B cell (primary cell): ENCODE measurements around the gene TARS2. TPM values are rescaled to one million over a fixed set of nuclear protein-coding genes. Genes with fewer than 3 reads are reported as not detected.

Experiments
- ATAC-seq: fragments of 200-7000 bp; cut with Tn5 transposase; one replicate; pipeline ENCODE4 v1.10.0; 2021; ENCODE audit warnings: low read depth, mild to moderate bottlenecking, moderate number of reproducible peaks, moderate library complexity
- CTCF ChIA-PET: fragments of 350-600 bp; sonication (Branson Sonifier 250); formaldehyde crosslinking; loops from one replicate; lab custom pipeline; 2021; ENCODE audit warnings: antibody characterized with exemption, inconsistent platforms; lab: Charles Lee
- POLR2A ChIA-PET: fragments of 350-600 bp; sonication (Branson Sonifier 250); formaldehyde crosslinking; loops from one replicate; lab custom pipeline; 2021; ENCODE audit warnings: antibody characterized with exemption; lab: Charles Lee
- DNase-seq: peaks from one replicate; pipeline ENCODE4 v3.0.0; 2013
- H2AFZ ChIP-seq: 2 replicates; pipeline ENCODE4 v1.6.1; 2012; ENCODE audit warnings: mild to moderate bottlenecking, low read depth, low read length; ENCODE audit not compliant: insufficient read depth, poor library complexity, severe bottlenecking
- H3K27ac ChIP-seq, 2 donors: 1 replicate in 1 of 2; 2 replicates in 1 of 2; pipeline ENCODE4 v1.5.1; 2012 to 2013; ENCODE audit warnings: low read length in 2 of 2, mild to moderate bottlenecking in 2 of 2, moderate library complexity in 1 of 2
- H3K27me3 ChIP-seq, 4 experiments: fragments of 200-600 bp in 1 of 4; sonication (generic) in 1 of 4; replicated peaks in 1 of 4; 1 replicate in 2 of 4; 2 replicates in 2 of 4; pipeline versions ENCODE4 v1.6.1 to v1.7.0; 2013 to 2016; ENCODE audit warnings: low read length in 3 of 4, mild to moderate bottlenecking in 2 of 4, mixed read lengths in 1 of 4, moderate library complexity in 1 of 4; ENCODE audit not compliant: insufficient read depth in 4 of 4, control insufficient read depth in 3 of 4; ENCODE audit errors: control extremely low read depth in 1 of 4
- H3K36me3 ChIP-seq, 2 experiments: replicated peaks in 1 of 2; 1 replicate in 1 of 2; 2 replicates in 1 of 2; pipeline versions ENCODE4 v1.6.1 to v1.7.1; 2013; ENCODE audit warnings: low read length in 1 of 2; ENCODE audit not compliant: insufficient read depth in 2 of 2, control insufficient read depth in 1 of 2; ENCODE audit errors: control extremely low read depth in 1 of 2, extremely low read depth in 1 of 2
- H3K4me1 ChIP-seq, 2 donors: fragments of 200-600 bp in 1 of 2; sonication (generic) in 1 of 2; 1 replicate in 1 of 2; 2 replicates in 1 of 2; pipeline versions ENCODE4 v1.5.1 to v1.6.1; 2013 to 2017; ENCODE audit warnings: low read length in 2 of 2; ENCODE audit not compliant: control insufficient read depth in 2 of 2, insufficient read depth in 2 of 2
- H3K4me2 ChIP-seq: replicated peaks from 2 replicates; pipeline ENCODE3; 2012; ENCODE audit warnings: mild to moderate bottlenecking, low read depth, low read length; ENCODE audit not compliant: poor library complexity, severe bottlenecking
- H3K4me3 ChIP-seq, 5 experiments: fragments of 200-600 bp in 1 of 5; sonication (generic) in 1 of 5; 1 replicate in 3 of 5; 2 replicates in 2 of 5; pipeline versions ENCODE4 v1.5.1 to v1.7.0; 2011 to 2016; ENCODE audit warnings: low read length in 4 of 5, mild to moderate bottlenecking in 4 of 5, low read depth in 2 of 5, control low read depth in 1 of 5, moderate library complexity in 1 of 5; ENCODE audit not compliant: insufficient read depth in 1 of 5; ENCODE audit errors: control extremely low read depth in 1 of 5, extremely low read depth in 1 of 5
- H3K79me2 ChIP-seq: fragments of 200-600 bp; sonication (generic); one replicate; pipeline ENCODE4 v1.6.0; 2016; ENCODE audit warnings: low read length; ENCODE audit not compliant: control insufficient read depth, insufficient read depth
- H3K9ac ChIP-seq: fragments of 200-600 bp; sonication (generic); 2 replicates; pipeline ENCODE4 v1.6.1; 2017; ENCODE audit warnings: mild to moderate bottlenecking, low read length, moderate library complexity
- H3K9me3 ChIP-seq, 3 donors: one replicate each; pipeline versions ENCODE4 v1.6.1 to v1.7.1; 2013; ENCODE audit warnings: low read length in 2 of 3; ENCODE audit not compliant: control insufficient read depth in 2 of 3, insufficient read depth in 1 of 3; ENCODE audit errors: control extremely low read depth in 1 of 3
- H4K20me1 ChIP-seq: 2 replicates; pipeline ENCODE4 v1.6.0; 2012; ENCODE audit warnings: mild to moderate bottlenecking, low read length; ENCODE audit not compliant: insufficient read depth, control insufficient read depth, poor library complexity, severe bottlenecking
- H3K27ac Mint-ChIP-seq: one replicate; pipeline ENCODE4 v1.8.0; 2021; ENCODE audit warnings: mixed read lengths
- H3K27me3 Mint-ChIP-seq: one replicate; pipeline ENCODE4 v1.8.0; 2021; ENCODE audit warnings: mixed read lengths
- H3K4me1 Mint-ChIP-seq: one replicate; pipeline ENCODE4 v1.8.0; 2021; ENCODE audit warnings: mixed read lengths
- H3K4me3 Mint-ChIP-seq: one replicate; pipeline ENCODE4 v1.8.0; 2021; ENCODE audit warnings: mixed read lengths
- H3K9me3 Mint-ChIP-seq: one replicate; pipeline ENCODE4 v1.8.0; 2022; ENCODE audit warnings: mixed read lengths; ENCODE audit not compliant: insufficient read depth
- EZH2 ChIP-seq: IDR thresholded peaks from 2 replicates; pipeline ENCODE4 v1.6.1; 2012; ENCODE audit warnings: borderline replicate concordance, low read depth, mild to moderate bottlenecking, moderate library complexity, low read length; ENCODE audit not compliant: insufficient read depth, poor library complexity, severe bottlenecking
- WGBS: methylation state at CpG from one replicate; pipeline ENCODE4 v1.1.5; 2013; ENCODE audit warnings: missing lambda C conversion rate; ENCODE audit not compliant: insufficient coverage; 5-methylcytosine and 5-hydroxymethylcytosine counted together
- intact Hi-C: fragments of 100-400 bp; cut with micrococcal nuclease; formaldehyde crosslinking; loops from one replicate; pipeline ENCODE4 v1.10.0; 2022
- polyA plus RNA-seq: library from polyadenylated mRNA; depleted of rRNA; stranded (reverse); fragments of >200 nt; gene quantifications from 2 replicates; pipeline ENCODE4 v1.2.3, GENCODE V29; 2012
- total RNA-seq, 2 donors: library from RNA; stranded (reverse); fragments of 120-200 nt in 1 of 2; gene quantifications; 1 replicate in 1 of 2; 2 replicates in 1 of 2; pipeline versions ENCODE4 v1.2.3 to v1.2.4, GENCODE V29; 2013 to 2022
- TF ChIP-seq, protein P1 (sequence below): fragments of 200-600 bp; IDR thresholded peaks from one replicate; pipeline ENCODE4 v1.8.0; 2022; ENCODE audit warnings: antibody characterized with exemption, mild to moderate bottlenecking

The TARS2 gene
- total and polyA plus RNA-seq, 2 donors (not counting 1 experiment from before 2014, with no cell fraction given), result 42.2 to 53.6 TPM

DNA sequence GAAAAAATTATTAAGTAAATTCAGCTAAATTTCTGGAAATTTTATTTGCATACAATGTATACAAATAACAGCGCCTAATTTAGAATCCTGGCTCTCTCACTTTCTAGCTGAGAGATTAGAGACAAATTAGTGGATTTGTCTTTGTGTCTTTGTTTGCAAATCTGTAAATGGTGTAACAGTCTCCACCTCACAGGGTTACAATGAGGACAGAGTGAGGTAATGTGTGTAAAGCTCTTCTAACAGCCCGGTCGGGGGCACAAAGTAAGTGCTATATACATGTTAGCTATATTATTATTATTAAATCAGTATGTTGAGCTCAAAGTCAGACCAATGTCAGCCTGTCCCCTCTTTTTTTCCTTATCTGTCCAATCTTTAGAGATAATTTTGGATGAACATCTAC lies 57.0 kb downstream of the TARS2 start:
- Histone ChIP-seq H3K79me2 (no peaks in the 10 kb centered on the region), H3K27ac (no peak overlapping the region), H3K4me2 (no peak overlapping the region), H2AFZ (no peak overlapping the region), H3K4me1 (peaks cover 4 to 5% of the 10 kb centered on the region in 2 donors), H3K9ac (no peak overlapping the region), H3K9me3 (no peaks in the 10 kb centered on the region), H4K20me1 (no peaks in the 10 kb centered on the region), H3K4me3 (no peak overlapping the region), H3K27me3 (peaks cover 0 to 18% (median 3%) of the 10 kb centered on the region in 4 experiments), H3K36me3 (no peaks in the 10 kb centered on the region)
- DNase-seq (no peak), ATAC-seq (no peak)
- Mint-ChIP-seq H3K4me1 (peaks cover 4% of the 10 kb centered on the region), H3K9me3 (no peaks in the 10 kb centered on the region), H3K27ac (no peak overlapping the region), H3K4me3 (no peak overlapping the region), H3K27me3 (peaks cover 8% of the 10 kb centered on the region)
- intact Hi-C loops, result no loop called here
- ChIA-PET POLR2A (no interaction called here), CTCF (interaction anchor here (0.7 to 1.5 kb wide), 3 partner anchors 11 to 309 kb away, joined by 3 to 4 read pairs (median 3); no protein-coding TSS in a partner anchor)
- no CpG with 5 or more reads among the region's 3 CpGs for WGBS
- TF ChIP-seq EZH2, result no peak
- TF ChIP-seq, protein P1, sequence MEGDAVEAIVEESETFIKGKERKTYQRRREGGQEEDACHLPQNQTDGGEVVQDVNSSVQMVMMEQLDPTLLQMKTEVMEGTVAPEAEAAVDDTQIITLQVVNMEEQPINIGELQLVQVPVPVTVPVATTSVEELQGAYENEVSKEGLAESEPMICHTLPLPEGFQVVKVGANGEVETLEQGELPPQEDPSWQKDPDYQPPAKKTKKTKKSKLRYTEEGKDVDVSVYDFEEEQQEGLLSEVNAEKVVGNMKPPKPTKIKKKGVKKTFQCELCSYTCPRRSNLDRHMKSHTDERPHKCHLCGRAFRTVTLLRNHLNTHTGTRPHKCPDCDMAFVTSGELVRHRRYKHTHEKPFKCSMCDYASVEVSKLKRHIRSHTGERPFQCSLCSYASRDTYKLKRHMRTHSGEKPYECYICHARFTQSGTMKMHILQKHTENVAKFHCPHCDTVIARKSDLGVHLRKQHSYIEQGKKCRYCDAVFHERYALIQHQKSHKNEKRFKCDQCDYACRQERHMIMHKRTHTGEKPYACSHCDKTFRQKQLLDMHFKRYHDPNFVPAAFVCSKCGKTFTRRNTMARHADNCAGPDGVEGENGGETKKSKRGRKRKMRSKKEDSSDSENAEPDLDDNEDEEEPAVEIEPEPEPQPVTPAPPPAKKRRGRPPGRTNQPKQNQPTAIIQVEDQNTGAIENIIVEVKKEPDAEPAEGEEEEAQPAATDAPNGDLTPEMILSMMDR, result no peak

DNA sequence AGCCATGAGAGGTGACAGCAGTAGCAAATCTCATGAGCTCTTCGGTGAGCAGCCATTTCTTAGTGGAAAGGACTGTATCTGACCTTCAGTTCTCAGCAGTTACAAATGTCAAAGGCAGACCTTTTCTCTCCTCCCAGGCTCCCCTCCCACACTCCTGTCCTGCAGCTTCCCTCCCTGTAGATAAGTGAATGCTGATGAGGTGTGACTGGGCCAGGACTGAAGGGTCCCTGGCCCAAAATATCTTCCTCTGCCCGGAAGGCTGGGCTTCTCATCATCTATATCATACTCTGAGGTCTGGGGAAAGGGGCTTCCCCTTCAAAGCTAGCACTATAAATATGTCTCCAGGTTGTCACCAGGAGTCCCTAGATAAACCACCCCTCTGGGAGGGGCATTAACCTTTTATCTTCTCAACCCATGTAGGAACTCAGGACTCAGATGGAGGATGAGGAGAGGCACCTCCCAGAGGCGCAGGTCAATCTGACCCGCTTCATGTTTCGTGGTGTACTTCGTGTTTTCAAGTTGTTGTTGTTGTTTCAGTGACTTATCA lies 58.3 kb downstream of the TARS2 start:
- POLR2A ChIA-PET, result no interaction called here
- Mint-ChIP-seq H3K4me3 (no peak overlapping the region), H3K9me3 (no peaks in the 10 kb centered on the region), H3K4me1 (peaks cover 8% of the 10 kb centered on the region), H3K27me3 (peaks cover 12% of the 10 kb centered on the region), H3K27ac (no peak overlapping the region)
- Histone ChIP-seq H3K79me2 (no peaks in the 10 kb centered on the region), H3K4me1 (peaks cover 9 to 10% of the 10 kb centered on the region in 2 donors), H3K9me3 (no peaks in the 10 kb centered on the region), H4K20me1 (no peaks in the 10 kb centered on the region), H3K27ac (no peak overlapping the region), H3K27me3 (peaks cover 0 to 28% (median 9%) of the 10 kb centered on the region in 4 experiments), H3K9ac (no peak overlapping the region), H3K4me2 (no peak overlapping the region), H3K4me3 (no peak overlapping the region), H3K36me3 (no peaks in the 10 kb centered on the region), H2AFZ (no peak overlapping the region)
- WGBS, result no CpG with 5 or more reads among the region's 6 CpGs
- no peak for ATAC-seq
- intact Hi-C loops, result no loop called here
- TF ChIP-seq, protein P1, result no peak
- no peak for TF ChIP-seq EZH2
- no peak for DNase-seq
- CTCF ChIA-PET, result interaction anchor here (1.3 kb wide), 1 partner anchor 15 kb away, joined by 3 read pairs; no protein-coding TSS in a partner anchor
